ENCODE data around the gene SETD2.
"Not testable (repeated sequence)": the region's sequence is repeated elsewhere in the genome, so short reads cannot be mapped to it uniquely, and the experiment has no call there.

Gene SETD2, protein sequence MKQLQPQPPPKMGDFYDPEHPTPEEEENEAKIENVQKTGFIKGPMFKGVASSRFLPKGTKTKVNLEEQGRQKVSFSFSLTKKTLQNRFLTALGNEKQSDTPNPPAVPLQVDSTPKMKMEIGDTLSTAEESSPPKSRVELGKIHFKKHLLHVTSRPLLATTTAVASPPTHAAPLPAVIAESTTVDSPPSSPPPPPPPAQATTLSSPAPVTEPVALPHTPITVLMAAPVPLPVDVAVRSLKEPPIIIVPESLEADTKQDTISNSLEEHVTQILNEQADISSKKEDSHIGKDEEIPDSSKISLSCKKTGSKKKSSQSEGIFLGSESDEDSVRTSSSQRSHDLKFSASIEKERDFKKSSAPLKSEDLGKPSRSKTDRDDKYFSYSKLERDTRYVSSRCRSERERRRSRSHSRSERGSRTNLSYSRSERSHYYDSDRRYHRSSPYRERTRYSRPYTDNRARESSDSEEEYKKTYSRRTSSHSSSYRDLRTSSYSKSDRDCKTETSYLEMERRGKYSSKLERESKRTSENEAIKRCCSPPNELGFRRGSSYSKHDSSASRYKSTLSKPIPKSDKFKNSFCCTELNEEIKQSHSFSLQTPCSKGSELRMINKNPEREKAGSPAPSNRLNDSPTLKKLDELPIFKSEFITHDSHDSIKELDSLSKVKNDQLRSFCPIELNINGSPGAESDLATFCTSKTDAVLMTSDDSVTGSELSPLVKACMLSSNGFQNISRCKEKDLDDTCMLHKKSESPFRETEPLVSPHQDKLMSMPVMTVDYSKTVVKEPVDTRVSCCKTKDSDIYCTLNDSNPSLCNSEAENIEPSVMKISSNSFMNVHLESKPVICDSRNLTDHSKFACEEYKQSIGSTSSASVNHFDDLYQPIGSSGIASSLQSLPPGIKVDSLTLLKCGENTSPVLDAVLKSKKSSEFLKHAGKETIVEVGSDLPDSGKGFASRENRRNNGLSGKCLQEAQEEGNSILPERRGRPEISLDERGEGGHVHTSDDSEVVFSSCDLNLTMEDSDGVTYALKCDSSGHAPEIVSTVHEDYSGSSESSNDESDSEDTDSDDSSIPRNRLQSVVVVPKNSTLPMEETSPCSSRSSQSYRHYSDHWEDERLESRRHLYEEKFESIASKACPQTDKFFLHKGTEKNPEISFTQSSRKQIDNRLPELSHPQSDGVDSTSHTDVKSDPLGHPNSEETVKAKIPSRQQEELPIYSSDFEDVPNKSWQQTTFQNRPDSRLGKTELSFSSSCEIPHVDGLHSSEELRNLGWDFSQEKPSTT (N-terminal part only)

DNA sequence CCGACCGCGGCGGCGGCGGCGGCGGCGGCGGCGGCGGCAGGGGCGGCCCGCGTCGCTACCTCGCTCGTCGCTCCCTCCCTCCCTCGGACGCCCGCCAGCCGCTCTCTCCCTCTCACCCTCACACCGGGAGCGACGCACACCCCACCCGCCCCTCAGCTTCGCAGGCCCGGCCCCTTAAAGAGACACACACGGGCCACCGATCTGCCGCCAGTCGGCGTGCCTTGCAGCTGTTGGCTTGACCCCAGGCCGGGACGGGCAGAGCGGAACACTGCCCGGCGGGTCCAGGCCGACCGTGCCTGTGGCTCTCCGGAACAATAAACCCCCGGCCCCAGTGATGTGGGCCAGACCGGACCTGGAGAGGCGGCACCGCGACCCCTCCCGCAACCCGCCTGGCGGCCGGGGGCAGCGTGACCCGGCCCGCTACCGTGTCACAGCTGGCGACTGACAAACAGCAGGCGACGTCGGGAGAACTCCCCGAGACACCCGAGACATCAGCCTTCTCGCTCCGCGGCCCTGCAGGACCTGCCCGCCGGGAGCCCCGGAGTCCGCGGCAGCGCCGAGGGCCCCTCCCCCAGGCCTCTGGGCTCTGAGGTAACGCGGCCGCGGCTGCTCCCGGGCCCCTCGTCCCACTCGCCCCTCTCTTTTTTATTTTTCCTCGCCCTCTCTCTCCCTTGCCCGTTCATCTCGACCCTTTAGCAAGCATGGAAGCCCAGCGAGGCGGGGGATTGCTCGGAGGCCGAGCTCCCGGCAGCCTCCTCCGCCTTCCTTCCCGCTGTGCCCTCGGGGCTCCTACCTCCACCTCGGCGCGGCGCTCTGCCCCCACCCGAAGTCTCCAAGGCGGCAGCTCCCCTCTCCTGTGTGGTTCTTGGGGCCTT, at the start of gene SETD2:
Gene SETD2, minus strand, starts transcription at position 107 of the 875 bp plus-strand sequence. CDS start 189 bp downstream, outside the sequence.
- peak; percentile 96 for DNase-seq

DNA sequence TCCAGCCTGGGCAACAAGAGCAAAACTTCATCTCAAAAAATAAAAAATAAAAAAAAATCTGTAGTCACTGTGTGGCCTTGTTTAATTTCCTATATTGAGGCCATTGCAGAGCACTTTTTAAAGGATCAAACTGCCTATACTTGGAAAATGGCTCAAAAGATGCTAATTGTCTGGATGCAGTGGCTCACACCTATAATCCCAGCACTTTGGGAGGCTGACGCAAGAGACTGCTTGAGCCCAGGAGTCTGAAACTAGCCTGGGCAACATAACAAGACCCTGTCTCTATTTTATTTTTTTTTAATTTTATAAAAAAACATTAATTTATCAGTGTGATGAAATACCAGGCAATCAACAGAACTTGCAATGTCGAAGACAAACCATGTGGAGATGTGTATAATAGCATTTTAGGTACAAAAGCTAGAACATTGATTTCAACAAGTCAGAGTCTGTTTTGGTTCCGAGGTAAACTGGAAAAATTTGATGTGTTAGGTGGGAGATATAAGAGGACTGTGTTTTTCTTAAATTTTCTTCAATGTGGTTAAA, 47.0 kb upstream of the SETD2 start:
- DNase-seq, result no peak

DNA sequence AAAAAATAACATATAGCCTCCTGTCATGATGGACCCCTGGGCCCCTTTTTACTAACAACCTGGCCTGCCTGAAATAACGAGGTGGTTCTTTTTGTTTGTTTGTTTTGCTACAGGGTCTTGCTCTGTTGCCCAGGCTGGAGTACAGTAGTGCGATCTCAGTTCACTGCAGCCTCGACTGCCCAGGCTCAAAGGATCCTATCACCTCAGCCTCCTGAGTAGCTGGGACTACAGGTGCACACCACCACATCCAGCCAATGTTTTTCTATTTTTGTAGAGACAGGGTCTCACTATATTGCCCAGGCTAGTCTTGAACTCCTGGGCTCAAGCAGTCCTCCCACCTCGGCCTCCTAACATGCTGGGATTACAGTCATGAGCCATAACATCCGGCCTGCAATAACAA, 42.1 kb upstream of the SETD2 start:
- not testable (repeated sequence) for DNase-seq

DNA sequence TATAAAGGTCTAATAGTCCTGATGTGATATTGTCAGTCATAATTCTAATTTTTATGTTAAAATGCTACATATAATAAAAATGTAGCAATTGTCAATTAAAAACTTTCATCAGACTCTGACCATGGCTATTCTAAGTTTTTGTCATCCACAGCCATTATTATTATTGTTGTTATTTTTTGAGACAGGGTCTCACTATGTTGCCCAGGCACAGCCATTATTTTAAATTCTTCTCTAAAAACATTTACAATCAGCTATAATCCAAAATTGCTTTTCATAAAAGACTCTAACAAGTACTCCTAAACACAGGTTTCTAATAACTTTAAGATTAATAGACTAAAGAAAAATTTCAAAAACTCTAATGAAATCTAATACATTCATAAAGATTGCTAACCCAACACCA, 41.0 kb upstream of the SETD2 start:
- DNase-seq, result no peak

DNA sequence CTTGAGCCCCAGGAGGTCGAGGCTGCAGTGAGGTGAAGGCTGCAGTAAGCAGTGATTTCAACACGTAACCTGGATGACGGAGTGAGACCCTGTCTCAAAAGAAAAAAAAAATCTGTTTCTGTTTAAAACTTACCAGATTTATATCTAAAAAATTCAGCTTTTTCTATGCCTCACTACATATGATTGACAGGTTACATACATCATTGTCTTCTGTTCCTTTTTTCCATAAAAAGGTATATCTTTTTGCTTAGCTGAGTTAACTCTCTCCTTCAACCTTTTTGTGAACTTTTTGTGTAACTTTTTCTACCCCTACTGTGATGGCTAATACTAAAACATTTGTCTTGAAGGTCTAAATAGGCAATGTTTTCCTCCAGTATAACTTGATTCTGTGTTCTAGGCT, 38.6 kb upstream of the SETD2 start:
- DNase-seq, result no peak

DNA sequence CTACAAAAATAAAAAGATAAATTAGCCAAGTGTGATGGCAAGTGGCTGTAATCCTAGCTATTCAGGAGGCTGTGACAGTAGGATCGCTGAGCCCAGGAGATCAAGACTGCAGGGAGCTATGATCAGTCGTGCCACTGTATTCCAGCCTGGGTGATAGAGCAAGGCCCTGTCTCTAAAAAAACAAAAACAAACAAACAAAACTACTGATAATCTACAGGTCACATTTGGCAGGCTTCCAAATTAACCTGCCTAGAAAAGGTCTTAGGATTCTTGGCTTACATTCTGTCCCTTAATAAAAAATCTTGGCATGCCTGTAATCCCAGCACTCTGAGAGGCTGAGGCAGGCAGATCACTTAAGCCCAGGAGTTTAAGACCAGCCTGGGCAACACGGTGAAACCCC, 33.4 kb upstream of the SETD2 start:
- no peak for DNase-seq

DNA sequence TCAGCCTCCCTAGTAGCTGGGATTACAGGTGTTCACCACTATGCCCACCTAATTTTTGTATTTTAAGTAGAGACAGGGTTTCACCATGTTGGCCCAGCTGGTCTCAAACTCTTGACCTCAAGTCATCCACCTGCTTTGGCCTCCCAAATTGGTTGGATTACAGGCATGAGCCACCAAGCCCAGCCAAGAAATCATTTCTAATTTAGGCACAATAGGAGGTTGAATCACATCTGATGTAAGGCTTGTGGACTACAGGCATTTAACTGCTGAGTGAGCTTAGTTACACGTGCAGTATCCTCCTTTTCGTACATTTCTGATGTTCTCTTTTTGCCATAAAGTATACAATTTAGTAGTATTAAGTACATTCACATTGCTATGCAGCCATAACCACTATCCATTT, 31.1 kb upstream of the SETD2 start:
- no peak for DNase-seq

DNA sequence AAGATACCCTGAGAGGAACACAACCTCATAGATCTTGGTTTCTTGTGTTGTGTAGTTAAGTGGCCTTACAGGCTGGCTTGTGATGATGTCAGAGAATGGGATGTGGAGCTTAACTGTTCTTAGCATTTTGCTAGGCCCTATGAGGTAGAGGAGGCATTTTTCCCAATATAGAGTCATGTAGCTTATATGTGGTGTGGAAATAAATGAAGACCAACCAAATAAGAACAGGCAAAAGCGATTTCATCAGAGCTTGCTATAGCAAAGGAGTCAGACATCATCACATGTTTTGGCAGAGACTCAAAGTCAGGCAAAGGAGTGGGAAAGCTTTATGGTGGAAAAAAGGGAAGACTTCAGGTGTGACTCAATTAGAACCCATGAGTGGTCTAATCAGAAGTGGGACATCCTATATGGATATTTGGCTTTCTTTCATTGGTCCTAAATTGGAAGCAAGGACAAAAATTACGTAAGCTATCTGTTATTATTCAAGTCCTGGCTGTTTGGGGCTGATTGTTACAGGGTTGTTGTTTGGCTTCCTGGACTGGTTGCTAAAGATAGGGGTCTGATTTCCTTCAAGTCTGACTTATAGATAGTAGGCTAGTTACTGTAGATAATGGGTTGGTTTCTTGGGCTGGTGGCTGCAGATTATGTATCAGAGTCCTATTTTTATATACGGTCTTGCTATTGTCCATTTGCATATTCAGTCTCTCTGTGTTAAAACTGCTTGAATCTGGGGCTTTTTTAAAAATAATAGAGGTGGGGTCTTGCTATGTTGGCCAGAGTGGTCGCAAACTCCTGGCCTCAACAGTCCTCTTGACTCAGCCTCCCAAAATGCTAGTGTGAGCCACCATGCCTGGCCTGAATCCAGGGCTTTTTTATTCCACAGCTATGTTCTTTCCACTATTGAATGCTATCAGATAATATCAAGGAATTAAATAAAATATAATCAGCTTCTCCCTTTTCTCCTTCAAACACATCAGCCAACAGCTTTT, 30.3 kb upstream of the SETD2 start:
- DNase-seq, result no peak

DNA sequence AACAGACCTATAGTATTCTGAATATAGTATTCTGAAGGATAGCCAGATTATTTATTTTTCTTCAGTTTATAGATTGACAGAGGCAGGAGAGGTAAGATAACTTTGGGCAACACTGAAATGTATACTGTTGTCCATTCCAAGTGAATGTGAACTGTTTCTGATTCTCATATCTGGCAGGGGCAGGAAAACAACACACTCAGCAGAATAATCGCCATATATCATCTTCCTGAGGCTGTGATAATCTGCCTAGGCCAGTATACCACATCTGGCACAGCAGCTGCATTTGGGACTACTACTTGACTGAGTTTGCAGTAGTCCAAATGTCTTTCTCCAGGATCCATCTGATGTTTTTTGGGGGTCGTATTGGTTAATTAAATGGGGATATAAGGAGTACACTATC, 22.4 kb upstream of the SETD2 start:
- DNase-seq, result no peak

DNA sequence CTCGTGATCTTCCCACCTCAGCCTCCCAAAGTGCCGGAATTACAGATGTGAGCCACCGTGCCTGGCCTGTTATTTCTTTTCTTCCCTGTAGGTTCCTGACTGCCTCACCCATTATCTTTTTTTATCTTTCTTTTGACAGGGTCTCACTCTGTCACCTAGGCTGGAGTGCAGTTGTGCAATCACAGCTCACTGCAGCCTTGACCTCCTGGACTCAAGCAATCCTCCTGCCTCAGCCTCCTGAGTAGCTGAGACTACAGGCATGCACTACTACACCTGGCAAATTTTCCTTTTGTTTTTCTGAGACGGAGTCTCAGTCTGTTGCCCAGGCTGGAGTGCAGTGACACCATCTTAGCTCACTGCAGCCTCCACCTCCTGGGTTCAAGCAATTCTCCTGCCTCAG, 17.8 kb upstream of the SETD2 start:
- DNase-seq, result not testable (repeated sequence)

DNA sequence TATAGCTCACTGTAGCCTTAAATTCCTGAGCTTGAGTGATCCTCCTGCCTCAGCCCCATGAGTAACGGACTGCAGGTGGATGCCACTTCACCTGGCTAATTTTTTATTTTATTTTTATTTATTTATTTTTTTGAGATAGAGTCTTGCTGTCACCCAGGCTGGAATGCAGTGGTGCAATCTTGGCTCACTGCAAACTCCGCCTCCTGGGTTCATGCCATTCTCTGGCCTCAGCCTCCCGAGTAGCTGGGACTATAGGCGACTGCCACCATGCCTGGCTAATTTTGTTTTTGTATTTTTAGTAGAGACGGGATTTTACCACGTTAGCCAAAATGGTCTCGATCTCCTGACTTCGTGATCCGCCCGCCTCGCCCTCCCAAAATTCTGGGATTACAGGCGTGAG, 16.1 kb upstream of the SETD2 start:
- not testable (repeated sequence) for DNase-seq

DNA sequence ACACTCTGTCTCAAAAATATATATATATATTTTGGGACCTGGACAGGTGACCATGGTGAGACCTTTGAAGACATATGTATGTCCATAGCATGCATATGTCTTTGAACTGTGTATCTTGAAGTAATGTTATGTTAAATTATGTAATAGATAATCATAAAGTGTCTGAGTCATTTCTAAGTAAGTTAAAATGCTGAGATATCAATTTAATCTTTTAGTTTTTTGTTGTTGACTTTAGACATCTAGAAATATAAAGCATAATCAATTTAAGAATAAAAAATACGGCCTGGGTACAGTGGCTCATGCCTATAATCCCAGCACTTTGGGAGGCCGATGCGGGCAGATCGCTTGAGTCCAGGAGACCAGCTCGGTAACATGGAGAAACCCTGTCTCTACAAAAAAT, 12.7 kb upstream of the SETD2 start:
- no peak for DNase-seq

DNA sequence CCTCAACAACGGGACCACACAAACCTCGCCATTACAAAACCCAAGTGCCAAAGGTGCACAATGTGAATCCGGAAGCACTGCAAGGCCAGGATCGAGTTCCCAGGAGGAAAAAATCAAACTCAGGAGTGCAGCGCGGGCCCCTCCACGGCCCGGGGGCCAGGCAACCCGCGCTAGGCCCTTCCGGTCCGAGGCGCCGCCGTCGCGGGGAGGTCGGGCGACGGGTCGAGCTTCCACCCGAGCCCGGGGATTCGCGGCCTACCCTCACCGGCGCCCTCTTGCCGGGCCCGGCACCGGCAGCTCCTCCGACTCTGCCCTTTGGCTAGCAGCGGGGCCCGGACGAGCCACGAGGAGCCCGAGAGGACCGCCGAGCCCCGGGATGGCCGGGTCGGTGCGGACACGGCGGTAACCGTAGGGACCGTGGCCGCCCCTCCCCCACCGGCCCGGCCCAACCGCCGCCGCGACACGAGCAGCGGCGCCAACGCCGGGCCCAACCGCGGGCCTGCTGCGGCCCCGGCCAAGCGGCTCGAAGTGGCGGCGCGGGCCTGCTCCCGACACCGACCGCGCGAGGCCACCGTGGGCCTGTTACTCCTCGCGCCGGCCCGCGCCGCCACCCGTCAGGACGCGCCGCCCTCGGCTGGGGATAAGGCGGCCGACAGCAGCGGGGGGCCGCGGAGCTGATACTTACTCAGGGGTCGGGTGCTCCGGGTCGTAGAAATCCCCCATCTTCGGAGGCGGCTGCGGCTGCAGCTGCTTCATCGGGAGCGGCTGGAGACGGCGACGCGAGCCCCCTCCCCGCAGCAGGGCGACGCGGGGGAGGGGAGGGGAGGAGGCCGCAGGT, 525 bp downstream of the SETD2 start:
- peak; percentile 45 for DNase-seq

DNA sequence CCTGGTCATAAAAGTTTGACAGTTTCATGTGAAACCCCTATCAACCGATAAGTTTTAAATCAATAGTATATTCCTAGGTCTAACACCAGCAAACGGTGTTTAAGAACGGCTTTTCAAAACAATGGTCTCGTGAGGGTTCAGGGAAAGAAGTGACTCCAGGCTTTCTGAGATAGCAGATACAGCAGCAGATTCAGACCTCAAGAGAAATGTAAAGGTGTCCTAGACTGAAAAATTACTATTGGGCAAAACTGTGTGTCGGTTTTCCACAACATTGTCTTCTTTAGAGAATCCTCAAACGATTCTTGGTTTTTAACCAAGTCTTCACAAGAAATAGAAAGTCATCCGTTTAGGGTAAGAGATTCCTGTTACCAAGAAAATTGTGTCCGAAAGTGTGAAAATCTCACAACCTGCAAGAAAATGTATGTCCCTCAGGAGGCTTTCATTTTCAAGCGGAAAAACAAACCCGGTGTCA, 1.2 kb downstream of the SETD2 start:
- no peak for DNase-seq

DNA sequence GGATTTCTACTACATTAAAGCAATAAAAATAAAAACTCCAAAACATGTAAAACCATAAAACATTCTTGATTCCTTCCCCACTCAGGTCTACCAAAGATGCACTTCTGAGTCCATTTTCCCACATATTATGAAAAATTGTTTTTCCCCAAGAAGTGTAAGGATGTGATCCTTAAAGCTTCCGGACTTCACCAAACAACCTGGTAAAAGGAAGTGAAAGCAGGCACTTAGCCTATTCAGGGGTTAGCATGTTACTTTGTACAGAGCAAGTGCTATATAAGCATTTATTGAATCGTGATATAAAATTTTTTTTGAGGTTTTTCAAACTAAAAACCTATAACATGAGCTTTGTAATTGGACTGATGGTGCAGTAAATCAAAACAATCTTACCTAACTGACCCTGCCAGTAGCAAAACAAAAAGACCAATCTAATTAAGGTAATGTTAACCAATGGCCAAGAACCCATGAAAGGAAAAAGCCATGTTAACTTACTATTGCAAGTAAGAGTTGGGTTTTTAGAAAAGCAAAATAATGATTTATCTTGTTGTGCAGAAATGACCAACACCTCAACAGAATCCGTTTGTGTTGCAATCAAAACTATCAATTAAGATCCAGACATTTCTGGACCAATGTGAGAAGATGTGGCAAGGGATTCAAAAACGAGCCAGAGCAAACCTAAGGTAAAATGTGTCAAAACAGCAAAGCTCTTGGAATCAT, 1.8 kb downstream of the SETD2 start:
- DNase-seq, result no peak

DNA sequence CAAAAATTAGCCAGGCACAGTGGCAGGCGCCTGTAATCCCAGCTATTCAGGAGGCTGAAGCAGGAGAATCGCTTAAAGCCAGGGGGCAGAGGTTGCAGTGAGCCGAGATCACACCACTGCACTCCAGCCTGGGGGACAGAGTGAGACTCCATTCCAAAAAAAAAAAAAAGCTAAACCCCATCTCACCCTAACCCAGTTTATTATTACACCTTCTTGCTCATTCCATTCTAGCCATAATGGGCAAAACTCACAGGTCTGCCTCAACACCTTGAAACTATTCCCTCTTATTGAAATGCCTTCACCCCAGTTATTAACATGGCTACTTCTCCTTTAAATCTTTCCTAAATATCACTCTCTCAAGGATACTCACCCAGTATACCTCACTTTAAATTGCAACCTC, 4.1 kb downstream of the SETD2 start:
- no peak for DNase-seq

DNA sequence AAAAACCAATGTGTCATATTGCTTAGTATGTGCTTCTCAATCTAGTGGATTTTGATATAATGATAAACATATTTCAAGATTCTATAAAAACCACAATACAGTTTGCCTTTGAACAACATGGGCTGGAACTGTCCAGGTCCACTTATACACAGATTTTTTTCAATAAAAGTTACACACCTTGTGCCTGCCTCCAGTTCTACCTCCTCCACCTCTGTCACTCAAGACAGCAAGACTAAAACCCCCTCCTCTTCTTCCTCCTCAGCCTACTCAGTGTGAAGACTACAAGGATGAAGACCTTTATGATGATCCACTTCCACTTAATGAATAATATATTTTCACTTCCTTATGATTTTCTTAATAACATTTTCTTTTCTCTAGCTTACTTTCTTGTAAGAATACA, 5.7 kb downstream of the SETD2 start:
- DNase-seq, result no peak

DNA sequence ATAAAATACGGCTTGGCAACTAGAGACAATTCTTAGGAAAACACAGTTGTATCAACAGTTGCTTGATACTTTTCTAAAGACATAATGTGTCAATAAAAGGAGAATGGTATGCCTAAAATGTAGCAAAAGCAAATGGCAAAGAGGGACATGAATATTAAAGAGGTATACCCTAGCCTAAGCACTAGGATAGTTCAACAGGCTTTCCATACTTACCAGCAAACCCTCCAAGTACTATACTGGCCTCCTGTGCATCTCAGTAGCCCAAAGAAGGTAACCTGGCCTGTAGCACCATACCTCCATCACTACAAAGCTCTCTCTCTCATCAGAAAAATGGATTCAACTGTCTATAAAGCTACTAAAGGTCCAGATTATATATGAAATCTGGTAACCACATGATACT, 7.5 kb downstream of the SETD2 start:
- DNase-seq, result no peak

DNA sequence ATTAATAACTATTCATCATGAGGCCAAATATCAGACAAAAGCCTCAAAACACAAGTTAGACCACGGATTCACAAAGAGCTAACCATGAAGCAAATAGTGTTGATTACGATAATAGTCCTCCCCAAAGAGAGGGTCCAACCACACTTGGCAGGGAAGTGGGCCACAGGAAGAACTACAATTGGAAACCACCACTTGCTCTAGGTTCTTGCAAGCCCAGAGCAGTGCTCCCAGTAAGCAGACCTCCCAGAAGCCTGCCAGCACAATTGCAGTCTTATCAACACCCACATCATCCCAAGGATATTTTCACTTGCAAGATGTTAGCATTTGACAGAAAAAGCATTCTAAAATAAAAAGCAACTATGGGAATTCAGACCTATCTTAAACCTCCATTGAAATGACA, 11.3 kb downstream of the SETD2 start:
- DNase-seq, result no peak
